Fibroblast of skin of left quadriceps (primary cell): ENCODE data around the gene KLF2.

ENCODE experiments used
- DNase-seq, 2 experiments: peaks; one replicate each; pipeline ENCODE4 v3.0.0-alpha.2; 2013; ENCODE audit warnings: low read depth in 2 of 2

Gene KLF2

DNA sequence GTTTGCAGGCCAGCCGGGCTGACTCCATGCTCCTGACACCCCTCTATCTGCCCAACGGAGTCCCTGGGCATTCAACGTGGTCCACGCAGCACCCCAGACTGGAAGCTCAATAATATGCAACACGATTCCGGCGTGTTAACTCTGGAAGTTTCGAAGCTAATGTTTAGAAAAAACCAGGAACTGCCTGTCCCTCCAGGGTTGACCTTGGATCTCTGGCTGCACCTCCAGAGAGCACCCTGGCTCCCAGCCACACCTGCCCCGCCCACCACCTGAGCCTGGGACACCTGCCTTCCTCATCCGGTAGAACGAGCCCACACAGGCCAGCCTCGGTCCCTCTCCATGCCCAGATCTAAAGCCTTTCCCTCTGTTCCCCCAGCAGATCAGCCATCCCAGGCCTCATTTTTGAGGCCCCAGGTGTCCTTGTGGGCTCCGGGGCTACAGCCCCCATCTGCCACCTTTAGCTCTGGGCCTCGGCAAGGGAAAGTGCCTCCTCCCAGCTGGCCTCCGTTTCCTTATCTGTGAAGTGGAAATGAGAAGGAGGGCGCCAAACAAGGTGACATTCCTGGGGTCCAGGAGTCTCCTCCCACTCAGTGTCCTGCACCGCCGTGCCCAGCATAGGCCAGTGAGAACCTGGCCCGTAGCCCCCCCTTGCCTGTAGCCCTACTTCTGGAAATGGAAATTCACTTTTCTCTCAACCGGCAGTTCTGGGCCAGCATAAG, 38.7 kb downstream of the KLF2 start:
- no peak for DNase-seq

- DNase-seq: no peak
Measured at GRCh38 chr19:16363852-16364230, 39.2 kb downstream of the KLF2 start.

DNA sequence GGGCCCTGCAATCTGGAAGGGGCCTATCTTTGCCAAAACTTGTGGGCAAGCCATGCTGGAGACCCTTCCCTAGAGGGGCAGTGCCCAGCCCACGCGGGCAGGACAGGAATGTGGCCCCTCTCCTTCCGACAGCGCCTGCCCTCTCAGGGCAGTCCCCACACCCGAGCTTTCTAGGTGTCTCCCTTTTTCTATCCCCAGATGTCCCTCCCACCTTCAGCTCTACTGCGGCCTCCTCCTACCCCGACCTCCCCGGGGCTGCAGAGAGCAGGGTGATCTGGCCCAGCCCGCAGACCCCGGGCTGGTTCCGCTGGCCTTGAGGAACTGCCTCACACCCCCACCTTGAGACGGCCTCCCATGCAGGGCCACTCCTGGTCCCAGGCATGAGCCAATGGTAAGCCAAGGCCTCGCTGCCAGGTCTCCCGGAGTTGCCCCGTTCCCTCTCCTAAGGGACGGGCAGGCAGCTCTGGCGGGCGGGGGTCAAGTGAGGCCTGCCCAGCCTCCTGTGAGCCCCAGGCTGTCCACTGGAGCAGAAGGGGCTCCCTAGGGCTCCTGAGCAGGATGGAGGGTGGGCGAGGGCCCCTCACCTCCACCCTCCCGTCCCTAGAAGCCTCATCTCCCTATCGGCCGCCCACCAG, 39.7 kb downstream of the KLF2 start:
- no peak for DNase-seq

GRCh38 chr19:16365300-16365996, 40.8 kb downstream of the KLF2 start:
- no peak for DNase-seq

DNA sequence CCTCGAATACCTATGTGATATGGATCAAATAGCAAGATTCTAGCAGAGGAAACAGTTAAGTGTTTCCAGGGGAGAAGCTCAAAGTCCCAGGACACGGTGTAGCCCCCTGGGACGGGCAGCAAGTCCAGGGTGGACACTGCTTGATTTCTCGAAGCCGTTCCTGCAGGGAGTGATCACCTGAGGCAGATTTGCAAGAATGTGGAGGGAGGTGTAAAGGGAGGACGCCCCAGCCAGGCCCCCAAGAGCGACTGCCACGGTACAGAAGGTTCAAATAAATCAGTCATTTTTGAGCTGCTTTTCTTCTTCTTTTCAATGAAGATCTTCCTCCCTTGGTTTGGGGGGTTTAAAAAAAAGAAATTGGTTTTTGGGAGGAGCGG, 41.4 kb downstream of the KLF2 start:
- DNase-seq: no peak

GRCh38 chr19:16366433-16367260, 42.0 kb downstream of the KLF2 start:
- DNase-seq: no peak

DNA sequence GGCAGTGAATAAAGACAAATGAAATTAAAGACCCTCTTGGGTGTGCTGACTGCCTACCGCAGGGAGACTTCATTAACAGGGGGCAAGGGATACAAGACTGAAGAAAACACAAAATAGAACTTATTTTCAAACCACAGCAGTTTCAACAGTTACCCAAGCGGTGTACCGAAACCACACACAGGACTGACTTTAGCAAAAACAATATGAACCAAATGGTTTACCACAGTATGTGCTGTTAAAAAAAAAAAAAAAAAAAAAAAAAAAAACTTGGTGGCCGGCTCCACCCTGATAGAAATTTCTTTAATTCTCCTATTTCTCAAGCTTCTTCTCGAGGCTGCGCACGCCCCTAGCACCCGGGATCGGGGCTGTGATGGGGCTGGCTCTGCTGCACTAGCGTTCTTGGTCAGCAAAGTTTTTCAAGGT, 42.6 kb downstream of the KLF2 start:
- DNase-seq: no peak

GRCh38 chr19:16368385-16369305, 44.0 kb downstream of the KLF2 start:
- no peak for DNase-seq

DNA sequence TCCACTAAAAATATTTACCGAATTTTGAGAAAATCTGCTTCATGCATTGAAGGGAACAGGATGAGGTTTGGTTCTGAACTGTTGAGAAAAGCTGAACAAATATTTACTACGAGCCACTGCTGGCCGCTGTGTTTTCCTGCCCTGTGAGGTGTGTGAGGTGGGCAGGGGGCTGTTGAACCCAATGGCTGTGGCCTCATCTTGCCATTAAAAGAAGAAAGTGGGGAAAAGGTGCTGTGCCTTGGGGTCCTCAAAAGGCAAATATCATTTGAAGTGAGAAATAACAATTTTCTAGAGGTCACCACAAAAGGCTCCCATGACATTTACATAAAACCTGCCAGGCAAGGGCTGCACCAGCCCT, 44.7 kb downstream of the KLF2 start:
- DNase-seq: no peak

GRCh38 chr19:16369664-16370576, 45.3 kb downstream of the KLF2 start:
- no peak for DNase-seq

GRCh38 chr19:16370641-16371391, 46.2 kb downstream of the KLF2 start:
- no peak for DNase-seq

- no peak for DNase-seq
Measured at GRCh38 chr19:16371540-16371986, 46.9 kb downstream of the KLF2 start.

GRCh38 chr19:16372065-16372915, 47.7 kb downstream of the KLF2 start:
- DNase-seq: no peak

- no peak for DNase-seq
Measured at GRCh38 chr19:16373079-16373478, 48.5 kb downstream of the KLF2 start.

DNA sequence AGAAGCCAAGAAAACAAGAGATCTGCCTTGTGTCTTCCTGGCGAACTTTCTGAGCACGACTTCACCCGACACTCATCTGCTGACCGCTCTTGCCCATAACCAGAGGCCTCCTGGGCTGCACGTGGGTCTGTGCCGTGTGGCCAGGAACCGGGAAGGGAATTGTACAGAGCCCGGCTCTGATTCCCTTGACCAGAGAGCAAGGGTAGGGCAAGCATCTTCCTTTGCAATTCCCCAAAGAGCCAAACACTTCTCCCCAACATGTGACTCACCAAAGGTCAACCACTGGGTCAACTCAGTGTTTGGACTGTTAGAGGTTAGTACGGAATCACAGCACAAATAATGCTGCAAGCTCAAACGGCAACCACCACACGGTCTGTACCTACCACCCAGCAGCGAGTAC, 48.9 kb downstream of the KLF2 start:
- no peak for DNase-seq

DNA sequence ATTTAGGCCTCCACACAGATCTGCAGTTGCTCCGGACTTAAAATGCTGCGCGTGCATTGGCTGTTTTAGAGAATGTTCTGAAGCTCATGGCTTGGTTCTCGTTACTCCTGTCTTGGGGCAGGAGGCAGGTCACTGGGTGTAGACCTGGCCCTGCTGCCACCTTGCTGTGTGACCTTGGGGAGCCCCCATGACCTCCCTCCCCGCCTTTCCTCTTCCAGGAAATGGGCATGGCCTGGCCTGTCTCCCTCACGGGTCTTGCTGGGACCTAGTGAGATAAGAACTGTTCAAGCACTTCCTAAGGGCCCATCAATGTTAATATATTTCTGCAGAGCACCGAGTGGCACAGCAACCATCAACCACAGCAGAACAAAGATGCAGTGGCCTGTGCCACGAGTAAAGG, 49.4 kb downstream of the KLF2 start:
- DNase-seq: no peak

DNA sequence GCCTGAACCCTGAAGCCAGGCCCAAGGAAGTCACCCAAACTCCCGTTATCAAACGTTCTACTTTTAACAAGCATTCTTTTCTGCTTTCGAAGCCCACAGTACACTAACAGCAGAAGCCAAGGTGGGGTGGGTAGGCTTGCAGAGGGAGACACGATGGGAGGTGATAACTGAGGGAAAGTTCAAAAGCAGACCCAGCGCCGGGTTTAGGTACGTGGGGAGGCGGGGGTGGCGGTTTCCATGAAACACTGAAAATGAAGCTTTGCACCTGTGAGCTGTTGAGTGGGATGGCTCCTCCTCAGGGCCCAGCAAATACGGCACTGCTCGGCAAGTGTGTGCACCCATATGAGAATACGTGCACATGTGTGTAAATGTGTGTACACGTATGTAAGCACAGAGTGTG, 49.8 kb downstream of the KLF2 start:
- DNase-seq: no peak

GRCh38 chr19:16375157-16375935, 50.7 kb downstream of the KLF2 start:
- no peak for DNase-seq
